ENCODE data around the gene PLEKHG7. TPM values are rescaled to one million over a fixed set of nuclear protein-coding genes. Genes with fewer than 3 reads are reported as not detected.

PLEKHG7 gene
- total and polyA plus RNA-seq, 2 of the 8 experiments (the other 6 are each of a cell fraction or from before 2014, with no cell fraction given): not detected

DNA sequence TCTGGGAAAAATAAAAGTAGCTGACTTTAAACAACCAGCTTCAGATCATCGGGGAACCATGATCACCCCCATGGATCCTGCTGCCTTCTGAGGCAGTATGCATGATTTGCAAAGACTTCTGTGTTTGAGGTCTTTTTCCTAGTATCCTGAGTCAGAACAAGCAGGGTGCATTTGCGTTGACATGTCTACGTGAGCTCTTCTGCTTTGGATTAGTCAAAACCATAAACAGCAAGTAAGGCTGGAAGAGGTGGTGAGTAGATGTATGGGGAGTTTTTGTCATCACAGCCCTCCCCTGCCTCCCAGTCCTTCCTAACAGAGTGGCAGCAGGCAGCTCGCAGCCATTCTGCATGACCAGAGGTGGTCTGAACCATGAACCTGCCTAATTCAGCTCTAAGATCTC lies 24.1 kb downstream of the PLEKHG7 start:
- H2BK20ac ChIP-seq (ENCODE audit: low read length): no peak overlapping the region
- no peak overlapping the region for H4K5ac ChIP-seq (ENCODE audit: insufficient read length, low read depth, low read length)
- no peaks in the 10 kb centered on the region for H3K79me1 ChIP-seq (ENCODE audit: low read depth, low read length)
- no peak overlapping the region for H3K14ac ChIP-seq (ENCODE audit: insufficient read length)
- no peak overlapping the region for H4K91ac ChIP-seq (replicated peaks; ENCODE audit: insufficient read length, low read length)
- ChIA-PET POLR2A (ENCODE audit: partially characterized antibody) (interaction anchor here (0.6 kb wide), 1 partner anchor 520 kb away, joined by 6 read pairs; no protein-coding TSS in a partner anchor), CTCF (ENCODE audit: partially characterized antibody) (interaction anchor here (0.6 to 1.6 kb wide), 2 partner anchors 9 to 501 kb away, joined by 3 to 6 read pairs; no protein-coding TSS in a partner anchor)
- H3K4ac ChIP-seq (replicated peaks; ENCODE audit: insufficient read length, low read depth, low read length): no peak overlapping the region
- H3K9me3 ChIP-seq (ENCODE audit: insufficient read depth in 2 of 2, low read depth in 1 of 2, low read length in 1 of 2): peaks cover 0 to 5% of the 10 kb centered on the region in 2 experiments; a peak in 1 of 4 replicates
- H2BK15ac ChIP-seq (ENCODE audit: low read length): no peak overlapping the region
- DNase-seq (ENCODE audit: low read depth in 1 of 2, low spot score in 2 of 2) (no peak), FAIRE-seq (no peak)
- no peak overlapping the region for H4K8ac ChIP-seq (ENCODE audit: extremely low read depth, insufficient read depth, low read length)
- H3K79me2 ChIP-seq (ENCODE audit: control insufficient read depth in 1 of 2, insufficient read depth in 2 of 2, low read length in 2 of 2): no peaks in the 10 kb centered on the region
- no peaks in the 10 kb centered on the region for H4K20me1 ChIP-seq (replicated peaks in 1 of 2; ENCODE audit: control insufficient read depth in 1 of 2, insufficient read depth in 2 of 2, low read length in 2 of 2)
- no peaks in the 10 kb centered on the region for H3K23me2 ChIP-seq (ENCODE audit: low read depth, low read length)
- no peak overlapping the region for H3K18ac ChIP-seq (ENCODE audit: extremely low read depth, low read length)
- H3K27ac ChIP-seq (ENCODE audit: low read depth, low read length): no peak overlapping the region
- 62% methylated on average over 4 of the region's 4 CpGs; no CpG with 5 or more reads in 1 of the 2 experiments for WGBS, 2 experiments (ENCODE audit: extremely low coverage in 1 of 2, insufficient coverage in 1 of 2, insufficient read length in 1 of 2, insufficient replicate concordance in 2 of 2, low coverage in 1 of 2, low lambda C conversion rate in 2 of 2, missing lambda C conversion rate in 1 of 2)
- H2BK120ac ChIP-seq (replicated peaks; ENCODE audit: low read depth, low read length): no peak overlapping the region
- no peak overlapping the region for H3K9ac ChIP-seq (replicated peaks in 1 of 4; ENCODE audit: extremely low read depth in 1 of 4, low read depth in 3 of 4, low read length in 3 of 4)
- H2BK5ac ChIP-seq (ENCODE audit: low read depth, low read length): no peak overlapping the region
- H3K36me3 ChIP-seq (ENCODE audit: control insufficient read depth in 2 of 4, insufficient read depth in 4 of 4, low read length in 3 of 4): no peaks in the 10 kb centered on the region
- H2AFZ ChIP-seq (ENCODE audit: low read length): no peak overlapping the region
- no peak overlapping the region for H3K56ac ChIP-seq (replicated peaks; ENCODE audit: insufficient read length, low read depth, low read length)
- no peak overlapping the region for H3K23ac ChIP-seq (ENCODE audit: insufficient read length)
- no peak overlapping the region for H3K4me3 ChIP-seq (ENCODE audit: extremely low read depth in 1 of 4, insufficient read depth in 2 of 4, low read depth in 3 of 4, low read length in 4 of 4)
- H3K4me2 ChIP-seq (ENCODE audit: insufficient read depth in 1 of 2, low read depth in 2 of 2, low read length in 2 of 2): no peak overlapping the region
- H3K27me3 ChIP-seq (replicated peaks in 1 of 4; ENCODE audit: control insufficient read depth in 3 of 4, extremely low read depth in 1 of 4, insufficient read depth in 3 of 4, low read length in 3 of 4): no peaks in the 10 kb centered on the region
- H2BK12ac ChIP-seq (ENCODE audit: low read depth, low read length): no peak overlapping the region
- no peak overlapping the region for H2AK5ac ChIP-seq (ENCODE audit: low read depth, low read length)
- H3K4me1 ChIP-seq (replicated peaks in 1 of 4; ENCODE audit: control insufficient read depth in 3 of 4, insufficient read depth in 4 of 4, low read length in 3 of 4): no peaks in the 10 kb centered on the region
- TF ChIP-seq, protein P1, sequence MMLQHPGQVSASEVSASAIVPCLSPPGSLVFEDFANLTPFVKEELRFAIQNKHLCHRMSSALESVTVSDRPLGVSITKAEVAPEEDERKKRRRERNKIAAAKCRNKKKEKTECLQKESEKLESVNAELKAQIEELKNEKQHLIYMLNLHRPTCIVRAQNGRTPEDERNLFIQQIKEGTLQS (IDR thresholded peaks at IDR 0.05; ENCODE audit: insufficient read depth, low read depth, low read length): no peak
- TF ChIP-seq KDM1A (IDR thresholded peaks at IDR 0.05; ENCODE audit: borderline replicate concordance, low read length) (no peak), EZH2 (IDR thresholded peaks at IDR 0.05; ENCODE audit: low read depth, low read length, severe bottlenecking) (no peak), JUND (IDR thresholded peaks at IDR 0.05; ENCODE audit: low read length) (no peak), RBBP5 (IDR thresholded peaks at IDR 0.05; ENCODE audit: borderline replicate concordance, low read depth, low read length) (no peak)
- TF ChIP-seq, protein P2, sequence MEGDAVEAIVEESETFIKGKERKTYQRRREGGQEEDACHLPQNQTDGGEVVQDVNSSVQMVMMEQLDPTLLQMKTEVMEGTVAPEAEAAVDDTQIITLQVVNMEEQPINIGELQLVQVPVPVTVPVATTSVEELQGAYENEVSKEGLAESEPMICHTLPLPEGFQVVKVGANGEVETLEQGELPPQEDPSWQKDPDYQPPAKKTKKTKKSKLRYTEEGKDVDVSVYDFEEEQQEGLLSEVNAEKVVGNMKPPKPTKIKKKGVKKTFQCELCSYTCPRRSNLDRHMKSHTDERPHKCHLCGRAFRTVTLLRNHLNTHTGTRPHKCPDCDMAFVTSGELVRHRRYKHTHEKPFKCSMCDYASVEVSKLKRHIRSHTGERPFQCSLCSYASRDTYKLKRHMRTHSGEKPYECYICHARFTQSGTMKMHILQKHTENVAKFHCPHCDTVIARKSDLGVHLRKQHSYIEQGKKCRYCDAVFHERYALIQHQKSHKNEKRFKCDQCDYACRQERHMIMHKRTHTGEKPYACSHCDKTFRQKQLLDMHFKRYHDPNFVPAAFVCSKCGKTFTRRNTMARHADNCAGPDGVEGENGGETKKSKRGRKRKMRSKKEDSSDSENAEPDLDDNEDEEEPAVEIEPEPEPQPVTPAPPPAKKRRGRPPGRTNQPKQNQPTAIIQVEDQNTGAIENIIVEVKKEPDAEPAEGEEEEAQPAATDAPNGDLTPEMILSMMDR (IDR thresholded peaks at IDR 0.05; ENCODE audit: control extremely low read depth in 1 of 3, insufficient read depth in 1 of 3, low read depth in 1 of 3, low read length in 3 of 3): no peak

Measured in H1 (cell line).